Prostate gland (tissue), 2 donors: ENCODE data around the gene NUBPL.

ENCODE experiments used
- CTCF ChIP-seq, 4 experiments: fragments of 200-600 bp in 2 of 4; fragments of 450-650 bp in 2 of 4; sonication (generic) in 2 of 4; IDR thresholded peaks; 1 replicate in 3 of 4; 2 replicates in 1 of 4; pipeline ENCODE4 v1.5.1; 2016 to 2019; ENCODE audit warnings: antibody characterized with exemption in 4 of 4, mild to moderate bottlenecking in 2 of 4, moderate library complexity in 2 of 4
- POLR2A ChIP-seq: fragments of 450-650 bp; IDR thresholded peaks from one replicate; pipeline ENCODE4 v1.6.1; 2016; ENCODE audit warnings: antibody characterized with exemption, mild to moderate bottlenecking

- TF ChIP-seq CTCF (IDR thresholded peaks at IDR 0.05) (no peak), POLR2A (no peak)
Observed at GRCh38 chr14:31572955-31573354, 11.8 kb downstream of the NUBPL start.
